Mammary epithelial cell (primary cell): ENCODE measurements around the gene ASB6.

Source experiments
- EZH2 ChIP-seq: IDR thresholded peaks from 2 replicates; pipeline ENCODE4 v1.6.1; 2012; ENCODE audit warnings: low read length, inconsistent platforms, borderline replicate concordance
- TF ChIP-seq, protein P1 (sequence below), 2 donors: IDR thresholded peaks in 1 of 2; conservative IDR thresholded peaks in 1 of 2; 2 replicates each; pipeline ENCODE4 v1.5.1; 2011 to 2012; ENCODE audit warnings: inconsistent platforms in 2 of 2, low read length in 2 of 2, mild to moderate bottlenecking in 2 of 2, control low read depth in 1 of 2, low read depth in 1 of 2; ENCODE audit not compliant: insufficient read depth in 1 of 2; ENCODE audit errors: extremely low read depth in 1 of 2

DNA sequence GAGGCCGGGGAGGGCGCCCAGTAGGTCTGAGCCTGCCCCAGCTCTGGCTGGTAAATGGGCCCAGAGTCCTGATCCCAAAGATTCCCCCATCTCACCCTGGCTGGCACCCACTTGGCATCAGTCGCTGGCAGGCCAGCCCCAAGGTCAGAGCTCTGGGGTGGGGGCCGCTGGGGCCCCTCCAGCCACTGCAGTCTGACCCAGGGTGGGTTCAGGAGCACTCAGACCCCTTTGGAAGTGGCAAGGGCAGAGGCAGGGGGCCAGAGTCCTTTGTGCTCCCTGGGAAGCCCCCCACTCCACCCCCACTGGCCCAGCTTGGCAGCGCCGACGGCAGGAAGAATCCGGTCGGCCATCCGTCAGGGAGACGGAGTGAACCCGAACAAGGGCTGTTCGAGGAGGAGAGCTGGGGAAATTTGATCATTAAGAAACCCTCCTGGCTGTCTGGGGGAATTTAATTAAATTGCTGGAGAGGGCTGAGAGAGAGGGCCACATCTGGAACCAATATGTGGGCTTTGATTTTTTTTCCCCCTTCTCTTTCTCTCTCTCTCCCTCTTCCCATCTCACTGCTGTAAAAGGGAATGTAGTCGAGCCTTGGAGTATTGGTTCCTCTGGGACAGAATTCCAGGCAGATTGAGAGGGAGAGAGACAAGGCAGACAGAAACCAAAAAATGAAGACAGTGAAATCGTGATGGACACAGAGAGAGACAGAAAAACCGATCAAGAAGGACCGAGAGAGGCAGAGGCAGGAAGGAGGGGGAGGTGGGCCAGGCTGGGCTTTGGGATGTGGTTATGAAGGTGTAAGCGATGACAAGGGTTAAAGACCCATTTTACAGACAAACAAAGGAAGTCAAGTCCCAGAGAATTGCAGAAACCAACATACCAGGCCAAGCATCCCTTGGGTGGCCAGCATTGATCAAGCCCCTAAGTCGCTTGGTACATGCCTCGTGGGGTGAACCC is 8.1 kb upstream of the ASB6 start:
- TF ChIP-seq, protein P1, sequence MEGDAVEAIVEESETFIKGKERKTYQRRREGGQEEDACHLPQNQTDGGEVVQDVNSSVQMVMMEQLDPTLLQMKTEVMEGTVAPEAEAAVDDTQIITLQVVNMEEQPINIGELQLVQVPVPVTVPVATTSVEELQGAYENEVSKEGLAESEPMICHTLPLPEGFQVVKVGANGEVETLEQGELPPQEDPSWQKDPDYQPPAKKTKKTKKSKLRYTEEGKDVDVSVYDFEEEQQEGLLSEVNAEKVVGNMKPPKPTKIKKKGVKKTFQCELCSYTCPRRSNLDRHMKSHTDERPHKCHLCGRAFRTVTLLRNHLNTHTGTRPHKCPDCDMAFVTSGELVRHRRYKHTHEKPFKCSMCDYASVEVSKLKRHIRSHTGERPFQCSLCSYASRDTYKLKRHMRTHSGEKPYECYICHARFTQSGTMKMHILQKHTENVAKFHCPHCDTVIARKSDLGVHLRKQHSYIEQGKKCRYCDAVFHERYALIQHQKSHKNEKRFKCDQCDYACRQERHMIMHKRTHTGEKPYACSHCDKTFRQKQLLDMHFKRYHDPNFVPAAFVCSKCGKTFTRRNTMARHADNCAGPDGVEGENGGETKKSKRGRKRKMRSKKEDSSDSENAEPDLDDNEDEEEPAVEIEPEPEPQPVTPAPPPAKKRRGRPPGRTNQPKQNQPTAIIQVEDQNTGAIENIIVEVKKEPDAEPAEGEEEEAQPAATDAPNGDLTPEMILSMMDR (conservative IDR thresholded peaks at IDR 0.05 in 1 of 2, IDR thresholded peaks at IDR 0.05 in 1 of 2; ENCODE audit: extremely low read depth in 1 of 2, insufficient read depth in 1 of 2, low read depth in 1 of 2, low read length in 2 of 2): no peak
- TF ChIP-seq EZH2: no peak
